Ramos (cell line): ENCODE data around the gene LSAMP.

ENCODE experiments used
- in situ Hi-C: fragments of 300-500 bp; cut with MboI; formaldehyde crosslinking; loops from one replicate; pipeline ENCODE4 v1.14.3; 2022; ENCODE audit warnings: low sequenced_read_pairs; ENCODE audit not compliant: unreplicated experiment

Gene LSAMP

DNA sequence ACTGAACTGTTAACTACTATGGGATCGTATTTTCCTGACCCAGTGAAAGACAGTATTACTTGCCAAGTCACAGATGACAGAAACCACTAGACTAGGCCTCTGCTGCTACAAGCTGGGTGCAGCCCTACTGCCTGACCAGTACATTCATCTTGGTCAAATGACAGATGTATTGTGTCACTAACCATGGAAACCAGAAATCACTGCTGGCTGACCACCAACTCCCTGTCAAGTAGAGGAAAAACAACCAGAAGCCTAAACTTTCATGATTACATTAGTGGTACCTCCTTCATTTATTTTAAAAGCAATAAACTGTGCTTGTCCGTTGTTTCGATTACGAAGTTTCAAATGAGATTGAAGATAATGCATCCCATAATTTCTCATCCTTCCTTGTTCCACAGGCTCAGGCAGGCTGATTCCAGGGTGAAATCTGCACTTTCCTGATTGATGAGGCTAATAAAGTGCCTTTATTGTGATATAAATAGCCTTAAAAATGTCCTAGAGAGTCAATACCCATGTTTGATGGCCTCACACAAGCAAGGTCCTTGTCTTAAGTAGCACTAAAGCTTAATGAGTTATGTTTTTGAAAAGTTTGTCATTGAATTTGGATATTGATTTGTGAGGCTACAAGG is 309.7 kb downstream of the LSAMP start:
- in situ Hi-C loops, result loop anchor here (25.0 kb wide), 1 partner anchor 627 kb away; no protein-coding TSS in a partner anchor

DNA sequence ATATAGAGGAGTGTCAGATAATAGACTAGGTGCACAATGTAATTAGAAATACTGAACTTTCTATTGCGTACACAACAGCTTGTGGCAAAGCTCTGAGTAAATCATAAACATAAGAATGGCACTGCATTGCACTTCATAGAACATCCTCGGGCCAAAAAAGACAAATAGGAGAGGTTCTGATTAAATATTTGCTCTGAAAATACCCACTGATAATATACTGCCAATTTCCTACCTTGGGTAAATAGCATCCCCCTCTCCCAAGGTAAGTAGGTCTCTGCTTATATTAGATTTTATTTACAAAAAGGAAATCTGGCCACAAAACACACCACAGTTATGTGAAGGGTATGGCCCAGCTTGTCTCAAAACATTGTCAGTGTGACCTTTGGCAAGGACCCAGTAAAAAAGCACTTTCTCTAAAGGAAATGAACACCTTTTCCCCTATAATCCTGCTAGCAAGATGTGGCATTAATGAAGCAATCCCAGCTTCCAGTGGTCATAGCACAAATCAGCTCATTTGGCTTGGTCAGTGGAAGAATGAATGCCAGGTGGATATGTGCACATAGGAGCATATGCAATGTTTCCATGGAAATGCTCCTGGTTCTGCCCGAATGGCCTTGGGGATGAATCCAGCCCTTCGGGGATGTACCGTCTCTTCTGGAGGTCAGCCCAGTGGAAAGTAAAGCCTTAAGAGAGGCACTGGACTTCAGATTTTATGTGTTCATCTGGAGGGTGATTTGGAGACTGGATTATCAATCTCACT is 315.9 kb downstream of the LSAMP start:
- in situ Hi-C loops, result loop anchor here (25.0 kb wide), 1 partner anchor 633 kb away; no protein-coding TSS in a partner anchor

DNA sequence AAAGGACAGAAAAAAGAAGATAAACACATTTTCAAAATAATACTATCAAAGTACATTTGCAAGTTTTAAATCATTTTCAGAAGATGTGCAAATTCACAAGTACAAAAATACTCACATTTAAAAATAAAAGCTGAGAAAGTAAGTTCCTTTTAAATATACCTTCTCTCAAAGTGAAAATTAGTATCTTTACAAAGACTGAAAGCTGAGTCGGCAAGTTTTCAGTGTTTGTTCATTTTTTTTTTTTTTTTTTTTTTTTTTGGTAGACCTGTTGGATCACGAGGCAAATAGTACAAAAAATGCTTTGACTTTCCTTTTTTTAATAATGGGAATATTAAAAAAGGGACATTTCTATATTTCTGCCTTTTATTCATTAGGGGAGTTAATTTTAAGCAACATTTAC is 317.8 kb downstream of the LSAMP start:
- in situ Hi-C loops, result loop anchor here (25.0 kb wide), 1 partner anchor 635 kb away; no protein-coding TSS in a partner anchor

DNA sequence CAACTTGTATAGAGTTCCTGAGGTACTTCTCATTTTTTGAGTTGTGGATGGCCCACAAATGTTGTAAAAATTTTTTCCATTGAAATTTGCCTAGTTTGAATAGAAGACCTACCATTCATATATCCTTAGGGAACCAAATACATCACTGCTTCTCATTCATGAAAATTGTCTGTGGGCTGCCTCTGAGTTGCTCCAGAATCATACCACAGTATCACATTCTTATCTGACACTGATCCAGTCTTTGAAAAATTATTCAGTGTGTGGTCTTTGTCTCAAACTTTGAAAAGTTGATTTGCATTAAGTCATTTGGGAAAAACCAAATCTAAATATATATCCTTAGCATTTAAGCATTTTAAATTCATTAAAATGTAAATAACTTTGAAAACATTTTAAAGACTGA is 321.1 kb downstream of the LSAMP start:
- in situ Hi-C loops, result no loop called here

DNA sequence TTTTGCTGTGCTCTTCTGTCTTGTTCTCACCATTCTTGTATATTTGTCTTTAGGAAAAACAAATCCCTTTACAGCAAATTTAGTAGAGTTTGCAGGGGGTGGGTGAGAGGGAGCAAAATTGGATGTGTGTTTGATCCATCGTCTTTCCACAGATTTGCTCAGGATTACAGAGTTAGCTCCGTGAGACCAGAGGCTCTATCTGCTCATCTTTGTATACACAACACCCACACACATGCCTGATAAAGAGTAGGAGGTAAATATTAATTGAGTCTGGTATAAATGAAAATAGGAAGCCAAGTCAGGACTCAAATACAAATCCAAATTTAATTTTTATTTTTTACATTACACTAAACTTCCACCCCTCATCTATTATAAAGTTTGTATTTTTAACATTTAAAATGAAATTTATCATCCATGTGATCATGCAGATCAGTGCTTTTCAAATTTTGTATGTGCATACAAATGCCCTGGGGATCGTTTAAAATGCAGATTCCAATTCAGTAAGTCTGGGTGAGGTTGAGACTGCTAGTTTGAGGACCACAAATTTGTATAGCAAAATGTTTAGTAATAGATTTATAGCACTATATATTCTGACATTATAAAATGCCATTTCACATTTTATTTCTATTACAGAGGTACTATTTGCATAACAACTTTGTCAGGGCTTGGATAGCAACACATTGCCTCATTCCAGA is 326.7 kb downstream of the LSAMP start:
- in situ Hi-C loops, result no loop called here

DNA sequence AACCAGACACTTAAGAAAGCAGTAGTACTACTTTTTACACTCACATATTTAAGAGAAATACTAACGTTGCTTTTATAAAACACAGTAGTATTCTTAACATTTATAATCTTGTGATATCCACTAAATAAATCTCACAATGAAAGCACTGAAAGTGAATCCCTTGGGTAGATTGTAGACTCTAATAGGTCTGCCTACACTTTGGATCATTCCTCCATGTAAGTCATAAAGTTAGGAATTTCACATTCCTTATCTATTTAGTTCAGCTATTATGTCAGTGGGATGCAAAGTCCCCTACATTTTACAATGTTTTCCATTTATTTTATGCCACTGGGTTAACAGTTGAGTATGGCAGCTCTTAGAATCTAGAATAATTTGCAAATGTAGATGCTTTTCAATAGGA is 330.7 kb downstream of the LSAMP start:
- in situ Hi-C loops, result no loop called here

DNA sequence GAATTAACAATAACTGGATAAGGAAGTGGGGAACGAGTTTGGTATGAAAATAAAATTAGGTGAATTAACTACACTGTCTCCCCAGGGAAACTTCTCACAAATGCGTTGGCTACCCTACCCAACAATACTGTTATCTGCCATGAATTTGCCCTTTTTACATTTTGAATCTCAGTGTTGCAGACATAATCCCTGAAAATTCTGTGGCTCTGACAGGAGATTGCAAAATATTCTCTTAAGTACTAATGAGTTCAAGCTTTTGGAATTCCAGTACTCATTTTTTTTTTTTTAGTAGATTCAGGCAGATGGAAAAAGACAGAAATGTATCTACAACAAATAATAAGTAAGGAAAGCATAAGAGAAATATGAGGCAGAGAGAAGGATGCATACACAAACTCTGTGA is 332.6 kb downstream of the LSAMP start:
- in situ Hi-C loops, result no loop called here

DNA sequence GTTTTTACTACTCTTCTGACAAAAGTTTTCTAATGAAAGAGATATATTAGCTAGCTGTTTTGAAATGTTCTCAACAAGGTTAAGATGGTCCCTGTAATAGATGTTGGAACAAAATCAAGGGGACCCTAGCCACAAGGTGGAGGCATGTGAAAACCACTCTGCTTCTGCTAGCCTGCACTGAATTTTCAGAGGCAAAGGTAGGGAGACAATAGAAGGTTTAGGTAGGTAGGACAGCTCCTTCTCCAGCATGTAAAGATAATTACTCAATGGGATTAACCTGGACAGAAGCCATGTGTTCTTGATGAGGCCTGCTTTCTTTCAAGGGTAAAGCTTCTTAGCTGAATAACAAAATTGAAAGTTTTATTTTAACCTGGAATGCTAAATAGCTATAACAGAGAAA is 333.5 kb downstream of the LSAMP start:
- in situ Hi-C loops, result no loop called here

DNA sequence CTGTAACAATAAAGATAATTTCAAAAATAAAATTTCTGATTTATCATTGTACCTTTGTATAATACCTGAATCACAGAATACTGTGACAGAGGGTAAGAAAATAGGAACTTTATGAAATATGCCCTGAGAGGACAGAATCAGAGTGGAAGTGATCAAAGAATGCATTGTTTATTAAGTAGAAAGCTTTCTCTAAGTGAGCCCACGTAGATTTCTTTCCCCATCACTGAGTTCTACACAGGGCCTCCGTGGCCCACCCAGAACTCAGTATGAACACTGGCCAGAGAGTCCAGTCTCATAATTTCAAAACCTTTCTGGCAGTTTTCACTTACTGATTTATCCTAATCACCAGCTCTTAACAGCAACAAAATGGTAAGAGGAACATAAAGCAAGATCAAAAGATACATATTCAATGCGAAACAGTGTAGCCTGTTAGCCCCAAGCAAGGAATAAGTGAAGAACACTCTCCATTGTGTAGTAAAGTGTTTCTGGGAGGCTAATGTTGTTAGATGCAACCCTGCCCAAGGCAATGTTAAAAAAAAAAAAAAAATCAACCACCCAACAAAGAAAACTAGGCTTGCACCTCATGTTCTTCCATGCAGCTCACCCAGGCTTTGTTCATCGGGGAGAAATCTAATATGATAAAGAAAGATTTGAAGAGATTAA is 341.3 kb downstream of the LSAMP start:
- in situ Hi-C loops, result no loop called here

DNA sequence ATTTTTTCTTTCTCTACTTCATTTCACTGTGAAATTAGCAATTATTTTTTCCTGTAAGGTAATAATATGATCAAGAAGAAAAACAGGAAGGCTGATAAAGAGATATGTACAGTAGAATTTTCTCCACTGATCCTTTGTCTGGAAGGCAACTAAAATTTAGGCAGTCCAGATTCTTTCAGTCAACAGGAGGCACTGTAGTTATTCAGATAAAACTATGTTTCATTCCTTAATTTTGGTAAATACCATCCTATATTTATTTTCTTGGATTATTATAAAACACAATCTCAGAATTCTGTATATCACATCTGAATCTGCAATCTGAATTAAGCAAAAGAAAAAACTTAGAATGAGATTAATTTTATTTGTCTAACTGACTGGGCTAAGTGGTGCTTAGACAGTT is 343.2 kb downstream of the LSAMP start:
- in situ Hi-C loops, result no loop called here

DNA sequence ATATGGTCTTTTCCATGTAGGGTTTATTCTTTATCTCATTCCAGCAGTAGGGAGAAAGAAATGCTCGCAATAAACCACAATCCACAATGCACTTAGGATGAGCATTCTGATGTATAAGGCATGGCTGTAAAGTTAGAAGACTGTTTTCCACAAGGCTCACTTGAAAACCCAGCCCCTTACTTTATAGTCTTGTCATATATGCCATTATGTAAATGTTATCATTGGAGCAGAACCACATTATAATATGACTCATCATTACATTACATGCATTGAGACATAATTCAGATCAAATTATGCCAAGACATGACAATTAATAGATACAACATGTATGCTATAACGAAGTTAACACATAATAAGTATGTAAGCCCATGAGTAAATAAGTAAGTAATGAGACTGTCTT is 348.1 kb downstream of the LSAMP start:
- in situ Hi-C loops, result no loop called here

DNA sequence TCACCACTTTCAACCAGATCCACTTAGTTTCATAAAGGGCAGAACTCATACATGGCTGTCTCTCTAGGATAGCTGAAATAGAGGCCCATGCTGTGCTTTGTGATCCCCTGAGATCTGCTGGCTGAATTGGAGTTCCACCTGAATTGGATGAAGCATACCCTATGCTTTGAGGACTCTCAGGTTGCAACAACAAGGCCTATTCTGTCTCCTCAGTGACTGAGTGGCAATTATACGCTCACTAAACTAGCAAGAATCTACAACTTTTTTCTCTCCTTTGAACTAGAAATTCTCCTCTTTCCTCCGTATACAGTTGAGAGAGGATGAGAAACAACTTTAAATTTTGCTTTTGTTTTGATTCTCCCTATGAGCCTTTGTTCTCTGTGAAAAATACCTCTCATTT is 348.7 kb downstream of the LSAMP start:
- in situ Hi-C loops, result no loop called here

DNA sequence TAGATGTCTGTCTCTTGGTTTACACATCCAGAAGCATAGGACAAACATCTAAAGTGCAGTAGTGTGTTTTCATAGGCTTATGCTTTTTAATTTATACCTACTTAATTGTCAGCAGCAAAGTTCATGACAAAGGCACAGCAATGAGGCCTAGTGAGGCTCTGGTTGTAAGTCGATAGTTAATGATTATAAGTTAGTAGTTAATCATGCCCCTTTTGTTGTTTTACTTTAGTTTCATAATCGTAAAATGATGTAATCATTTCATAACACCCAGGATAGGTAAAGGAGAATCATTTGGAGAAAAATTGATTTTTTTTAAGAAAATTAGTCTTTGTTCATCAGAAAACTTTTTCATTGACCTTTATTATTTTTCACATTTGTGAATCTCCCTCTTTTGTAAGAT is 351.9 kb downstream of the LSAMP start:
- in situ Hi-C loops, result no loop called here

DNA sequence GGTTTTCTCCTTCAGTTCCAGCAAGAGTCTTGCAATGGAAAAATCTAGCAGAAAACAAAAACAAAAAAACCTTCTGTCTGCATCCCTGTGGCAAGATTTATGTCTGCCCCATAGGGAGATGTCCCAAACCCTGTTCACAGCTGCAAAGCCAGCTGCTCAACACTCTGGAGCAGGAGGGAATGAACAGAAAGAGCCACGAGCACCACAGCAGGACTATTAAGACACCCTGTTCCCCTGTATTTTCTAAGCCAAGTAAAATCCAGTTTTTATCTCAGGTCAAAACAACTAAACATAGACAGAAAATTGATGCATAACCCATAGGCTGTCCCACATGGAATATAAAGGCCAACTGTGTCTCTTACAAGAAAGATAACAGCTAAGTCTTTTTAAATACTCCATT is 357.9 kb downstream of the LSAMP start:
- in situ Hi-C loops, result no loop called here

DNA sequence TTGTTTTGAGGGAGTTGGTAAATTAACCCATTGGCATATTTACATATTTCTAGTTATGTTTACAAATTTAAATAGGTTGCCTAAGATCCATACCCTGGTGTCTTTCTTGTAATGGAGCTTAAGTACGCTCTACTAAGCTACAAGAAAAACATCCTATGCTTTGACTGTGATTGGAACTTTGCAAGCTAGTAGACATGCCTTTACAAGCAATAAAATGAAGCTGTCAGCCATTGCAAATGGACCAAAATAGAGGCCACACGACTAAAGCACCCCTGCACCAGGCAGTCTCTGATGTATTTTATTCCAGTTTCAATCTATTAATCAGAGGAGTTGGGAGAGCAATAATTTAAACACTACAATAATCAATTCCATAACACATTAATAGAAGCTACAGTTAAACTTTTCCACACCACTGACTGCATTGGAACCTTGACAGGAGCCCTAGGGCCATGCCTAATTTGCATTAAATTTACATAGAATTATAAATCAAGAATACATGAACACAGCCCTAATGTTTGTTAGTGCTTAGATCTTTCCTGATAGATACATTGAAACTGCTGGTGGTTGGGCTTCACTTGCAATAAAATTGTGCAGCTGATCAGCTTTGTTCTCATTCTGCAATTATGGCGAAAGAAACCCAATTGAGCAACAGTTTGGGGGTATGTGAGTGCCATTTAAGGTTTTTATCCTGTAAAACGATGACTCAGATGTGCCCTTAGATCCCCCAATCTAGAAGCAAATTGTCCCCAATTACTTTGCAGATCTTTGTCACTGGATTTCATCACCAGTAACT is 360.1 kb downstream of the LSAMP start:
- in situ Hi-C loops, result no loop called here

DNA sequence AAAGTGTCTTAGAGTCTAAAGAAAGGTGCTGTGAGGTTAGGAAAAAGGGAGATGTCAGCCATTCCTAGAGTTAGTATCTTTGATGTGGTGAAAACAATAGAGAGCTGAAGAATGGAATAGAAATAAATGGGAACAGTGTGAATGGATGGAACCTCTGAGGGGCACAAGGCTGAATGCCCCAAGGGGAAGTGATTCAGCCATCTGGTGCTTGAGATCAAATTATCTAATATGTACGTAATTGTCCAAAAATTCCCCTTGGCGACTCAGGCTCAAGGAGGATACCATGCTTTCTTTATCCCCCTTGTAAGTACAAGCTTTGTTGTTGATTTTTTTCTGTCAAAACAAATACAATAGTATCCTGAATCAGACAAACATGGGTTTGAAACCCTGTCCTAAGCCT is 361.6 kb downstream of the LSAMP start:
- in situ Hi-C loops, result no loop called here

DNA sequence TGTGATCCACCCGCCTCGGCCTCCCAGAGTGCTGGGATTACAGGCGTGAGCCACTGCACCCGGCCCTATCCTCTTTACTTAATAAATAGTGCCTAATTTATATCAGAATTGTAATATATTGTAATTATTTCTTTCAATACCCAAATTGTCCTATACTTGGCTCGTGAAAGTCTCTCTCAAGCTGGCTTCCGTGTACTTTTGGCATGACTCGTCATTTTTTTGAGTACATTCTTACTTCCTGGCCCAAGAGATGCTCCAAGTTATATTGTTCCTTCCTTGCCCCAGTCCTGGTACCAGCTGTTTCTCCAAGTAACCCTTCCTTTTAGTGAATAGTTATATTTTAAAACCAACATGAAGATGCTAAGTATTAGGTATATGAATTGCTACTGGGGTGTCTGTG is 366.7 kb downstream of the LSAMP start:
- in situ Hi-C loops, result no loop called here

DNA sequence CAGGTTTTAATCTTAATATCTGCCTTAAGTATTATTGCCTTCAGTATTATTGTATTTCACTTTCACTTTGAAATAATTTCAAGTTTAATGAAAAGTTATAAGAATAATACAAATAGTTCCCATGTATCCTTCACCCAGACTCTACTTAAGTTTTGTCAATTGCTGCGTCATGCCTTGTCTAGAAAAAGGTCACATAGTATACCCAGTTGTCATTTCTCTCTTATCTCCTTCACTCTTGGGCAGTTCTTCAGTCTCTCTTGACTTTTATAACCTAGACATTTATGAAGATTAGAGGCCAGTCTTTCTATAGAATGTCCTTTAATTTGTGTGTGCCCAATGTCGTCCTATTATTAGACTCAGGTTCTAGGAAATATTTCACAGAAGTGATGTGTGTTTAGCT is 367.7 kb downstream of the LSAMP start:
- in situ Hi-C loops, result no loop called here

DNA sequence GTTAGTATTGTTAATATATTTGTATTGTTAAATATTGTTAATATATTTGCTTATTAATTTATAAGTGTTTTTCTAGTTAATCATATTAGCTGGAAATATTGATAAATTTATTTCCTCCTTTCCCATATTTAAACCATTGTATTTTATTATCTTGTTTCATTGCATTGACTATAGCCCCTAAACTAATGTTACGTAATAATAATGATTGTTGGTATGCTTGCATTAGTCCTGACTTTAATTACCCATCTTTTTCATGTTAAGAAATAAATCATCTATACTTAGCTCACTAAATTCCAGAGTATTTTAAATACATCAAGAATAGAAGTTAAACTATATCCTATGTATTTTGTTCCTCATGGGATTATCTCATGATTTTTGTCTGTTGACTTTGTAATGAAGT is 368.2 kb downstream of the LSAMP start:
- in situ Hi-C loops, result no loop called here
